Calu3 (cell line): ENCODE data around the gene TBL3. TPM values are rescaled to one million over a fixed set of nuclear protein-coding genes. Genes with fewer than 3 reads are reported as not detected.
"Not testable (repeated sequence)": the region's sequence is repeated elsewhere in the genome, so short reads cannot be mapped to it uniquely, and the experiment has no call there.

ENCODE experiments used
- BruUV-seq: library from RNA; stranded (reverse); fragments of 400-500 nt; replicated peaks from 2 replicates; lab custom pipeline; 2021; lab: Mats Ljungman, UMichigan
- CTCF ChIA-PET: fragments of 300-600 bp; sonication (Branson Sonifier 250); formaldehyde crosslinking; loops from one replicate; lab custom pipeline; 2022; ENCODE audit warnings: antibody characterized with exemption; lab: Charles Lee
- DNase-seq: peaks from one replicate; pipeline ENCODE4 v3.0.0; 2022
- H3K27ac Mint-ChIP-seq: one replicate; pipeline ENCODE4 v1.8.0; 2022; ENCODE audit warnings: mixed read lengths; ENCODE audit not compliant: unreplicated experiment
- H3K27me3 Mint-ChIP-seq: one replicate; pipeline ENCODE4 v1.8.0; 2022; ENCODE audit warnings: mixed read lengths; ENCODE audit not compliant: unreplicated experiment
- H3K36me3 Mint-ChIP-seq: one replicate; pipeline ENCODE4 v1.8.0; 2022; ENCODE audit warnings: mild to moderate bottlenecking, moderate library complexity, mixed read lengths; ENCODE audit not compliant: insufficient read depth, unreplicated experiment
- H3K4me1 Mint-ChIP-seq: one replicate; pipeline ENCODE4 v1.8.0; 2022; ENCODE audit warnings: mild to moderate bottlenecking, low read depth, mixed read lengths; ENCODE audit not compliant: unreplicated experiment
- H3K4me3 Mint-ChIP-seq: one replicate; pipeline ENCODE4 v1.8.0; 2022; ENCODE audit warnings: mild to moderate bottlenecking, low read depth, moderate library complexity, mixed read lengths; ENCODE audit not compliant: unreplicated experiment
- H3K9me3 Mint-ChIP-seq: one replicate; pipeline ENCODE4 v1.8.0; 2022; ENCODE audit warnings: low read depth, mixed read lengths; ENCODE audit not compliant: unreplicated experiment
- intact Hi-C: fragments of 100-400 bp; cut with micrococcal nuclease; formaldehyde crosslinking; loops from one replicate; pipeline ENCODE4 v1.10.0; 2022; ENCODE audit not compliant: unreplicated experiment
- total RNA-seq: library from RNA; stranded (reverse); gene quantifications from 2 replicates; pipeline ENCODE4 v1.2.3, GENCODE V29; 2022
- TF ChIP-seq, protein P1 (sequence below): fragments of 200-600 bp; IDR thresholded peaks from one replicate; pipeline ENCODE4 v1.8.0; 2022; ENCODE audit warnings: antibody characterized with exemption; ENCODE audit not compliant: unreplicated experiment

Gene TBL3
- total RNA-seq, 1 experiment from 2014 or later = 62.0 TPM

GRCh38 chr16:1958715-1959268 lies 13.1 kb upstream of the TBL3 start:
- TF ChIP-seq, protein P1, sequence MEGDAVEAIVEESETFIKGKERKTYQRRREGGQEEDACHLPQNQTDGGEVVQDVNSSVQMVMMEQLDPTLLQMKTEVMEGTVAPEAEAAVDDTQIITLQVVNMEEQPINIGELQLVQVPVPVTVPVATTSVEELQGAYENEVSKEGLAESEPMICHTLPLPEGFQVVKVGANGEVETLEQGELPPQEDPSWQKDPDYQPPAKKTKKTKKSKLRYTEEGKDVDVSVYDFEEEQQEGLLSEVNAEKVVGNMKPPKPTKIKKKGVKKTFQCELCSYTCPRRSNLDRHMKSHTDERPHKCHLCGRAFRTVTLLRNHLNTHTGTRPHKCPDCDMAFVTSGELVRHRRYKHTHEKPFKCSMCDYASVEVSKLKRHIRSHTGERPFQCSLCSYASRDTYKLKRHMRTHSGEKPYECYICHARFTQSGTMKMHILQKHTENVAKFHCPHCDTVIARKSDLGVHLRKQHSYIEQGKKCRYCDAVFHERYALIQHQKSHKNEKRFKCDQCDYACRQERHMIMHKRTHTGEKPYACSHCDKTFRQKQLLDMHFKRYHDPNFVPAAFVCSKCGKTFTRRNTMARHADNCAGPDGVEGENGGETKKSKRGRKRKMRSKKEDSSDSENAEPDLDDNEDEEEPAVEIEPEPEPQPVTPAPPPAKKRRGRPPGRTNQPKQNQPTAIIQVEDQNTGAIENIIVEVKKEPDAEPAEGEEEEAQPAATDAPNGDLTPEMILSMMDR = no peak
- H3K4me1 Mint-ChIP-seq = peaks cover 24% of the 10 kb centered on the region
- CTCF ChIA-PET = no interaction called here
- no TSS peak for BruUV-seq
- H3K27ac Mint-ChIP-seq = peak overlapping the region; percentile 83
- DNase-seq = no peak
- peaks cover 21% of the 10 kb centered on the region for H3K27me3 Mint-ChIP-seq
- no peaks in the 10 kb centered on the region for H3K9me3 Mint-ChIP-seq
- H3K4me3 Mint-ChIP-seq = peak overlapping the region; percentile 74
- intact Hi-C loops = no loop called here
- H3K36me3 Mint-ChIP-seq = peaks cover 49% of the 10 kb centered on the region

GRCh38 chr16:1959269-1960039 lies 12.4 kb upstream of the TBL3 start, which contains the start of gene NDUFB10:
NDUFB10 (plus strand) TSS chr16:1959538; CDS start chr16:1959625, 87 bp downstream.
- no TSS peak for BruUV-seq
- peak within 1 kb of the TSS; percentile 83 for H3K27ac Mint-ChIP-seq

GRCh38 chr16:1960665-1961630 lies 10.9 kb upstream of the TBL3 start:
- H3K27me3 Mint-ChIP-seq = peaks cover 9% of the 10 kb centered on the region
- no peak for DNase-seq
- peak overlapping the region; percentile 83 for H3K27ac Mint-ChIP-seq
- peaks cover 71% of the 10 kb centered on the region for H3K36me3 Mint-ChIP-seq
- H3K4me1 Mint-ChIP-seq = peaks cover 26% of the 10 kb centered on the region
- BruUV-seq = TSS peak; percentile 15
- CTCF ChIA-PET = no interaction called here
- TF ChIP-seq, protein P1 = no peak
- no peaks in the 10 kb centered on the region for H3K9me3 Mint-ChIP-seq
- intact Hi-C loops = no loop called here
- peak overlapping the region; percentile 74 for H3K4me3 Mint-ChIP-seq

More at GRCh38 chr16:1959269-1960039, 12.4 kb upstream of the TBL3 start, which contains the start of gene NDUFB10:
- H3K9me3 Mint-ChIP-seq = no peaks in the 10 kb centered on the region
- TF ChIP-seq, protein P1 = peak; percentile 51
- intact Hi-C loops = no loop called here
- H3K4me3 Mint-ChIP-seq = peak within 1 kb of the TSS; percentile 74
- H3K36me3 Mint-ChIP-seq = peaks cover 56% of the 10 kb centered on the region
- H3K27me3 Mint-ChIP-seq = peaks cover 18% of the 10 kb centered on the region
- DNase-seq = peak; percentile 98
- CTCF ChIA-PET = no interaction called here
- H3K4me1 Mint-ChIP-seq = peaks cover 26% of the 10 kb centered on the region

GRCh38 chr16:1961651-1962067 lies 10.2 kb upstream of the TBL3 start:
- DNase-seq = no peak
- CTCF ChIA-PET = no interaction called here
- Mint-ChIP-seq H3K4me1 (peaks cover 26% of the 10 kb centered on the region), H3K27me3 (peaks cover 9% of the 10 kb centered on the region), H3K27ac (peak overlapping the region; percentile 83), H3K4me3 (peak overlapping the region; percentile 74), H3K9me3 (no peaks in the 10 kb centered on the region), H3K36me3 (peaks cover 72% of the 10 kb centered on the region)
- BruUV-seq = no TSS peak
- TF ChIP-seq, protein P1 = no peak
- intact Hi-C loops = no loop called here

- intact Hi-C loops, DNase-seq, H3K9me3 Mint-ChIP-seq, H3K27me3 Mint-ChIP-seq, CTCF ChIA-PET, BruUV-seq: not testable (repeated sequence)
- Mint-ChIP-seq H3K4me3 (peak overlapping the region; percentile 74), H3K36me3 (peaks cover 72% of the 10 kb centered on the region), H3K27ac (peak overlapping the region; percentile 83), H3K4me1 (peaks cover 26% of the 10 kb centered on the region)
Measured at GRCh38 chr16:1962161-1963153, 9.4 kb upstream of the TBL3 start.
